Germinal center (tissue), 1 donor: Measurements from ENCODE around the gene PCDH9.
"Not testable (repeated sequence)": the region's sequence is repeated elsewhere in the genome, so short reads cannot be mapped to it uniquely, and the experiment has no call there.

Experiments used
- DNase-seq: peaks from one replicate; pipeline ENCODE4 v3.0.0; 2012; ENCODE audit warnings: mixed read lengths, low spot score

The PCDH9 gene

DNA sequence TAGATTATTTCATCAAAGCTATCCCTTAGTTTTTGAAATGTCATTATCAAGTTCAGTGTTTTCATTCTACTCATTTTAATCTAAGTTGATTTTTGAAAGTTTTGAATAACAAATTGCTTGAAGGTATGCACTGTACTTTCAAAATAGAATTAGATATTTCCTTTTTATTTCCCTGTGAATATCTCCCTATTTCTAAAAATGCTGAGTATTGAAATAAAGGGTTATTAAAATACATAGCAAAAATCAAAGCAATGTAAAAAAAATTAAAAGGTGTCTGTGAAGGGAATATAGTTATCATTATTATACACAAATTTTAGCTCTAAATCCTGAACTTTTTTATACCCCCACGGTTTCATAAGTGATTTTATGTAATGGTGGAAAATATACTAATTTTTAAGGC, 967.8 kb downstream of the PCDH9 start:
- DNase-seq = no peak

GRCh38 chr13:66259426-66259825, 970.7 kb downstream of the PCDH9 start:
- not testable (repeated sequence) for DNase-seq
